NOMO-1 (cell line): Measurements from ENCODE around the gene HEATR9.

Experiments
- DNase-seq, 2 experiments: peaks; one replicate each; lab custom pipeline; 2025; ENCODE audit not compliant: unreplicated experiment in 2 of 2; lab: John Stamatoyannopoulos, UW

The HEATR9 gene

DNA sequence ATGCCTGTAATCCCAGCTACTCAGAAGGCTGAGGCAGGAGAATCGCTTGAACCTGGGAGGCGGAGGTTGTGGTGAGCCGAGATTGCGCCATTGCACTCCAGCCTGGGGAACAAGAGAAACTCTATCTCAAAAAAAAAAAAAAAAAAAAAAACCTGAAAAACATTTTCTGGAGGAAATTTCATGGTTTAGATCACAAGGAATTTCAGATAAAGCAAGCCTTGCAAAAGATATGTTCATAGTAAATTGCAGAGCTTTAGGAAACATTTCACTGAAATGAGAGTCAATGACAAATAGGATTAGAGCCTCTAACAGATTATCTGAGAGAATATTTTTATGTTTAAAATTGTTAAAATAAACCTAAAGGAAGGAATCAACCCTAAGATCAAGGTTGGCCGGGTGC, 56.2 kb downstream of the HEATR9 start:
- no peak for DNase-seq

GRCh38 chr17:35811759-35812158, 56.9 kb downstream of the HEATR9 start:
- no peak for DNase-seq

DNA sequence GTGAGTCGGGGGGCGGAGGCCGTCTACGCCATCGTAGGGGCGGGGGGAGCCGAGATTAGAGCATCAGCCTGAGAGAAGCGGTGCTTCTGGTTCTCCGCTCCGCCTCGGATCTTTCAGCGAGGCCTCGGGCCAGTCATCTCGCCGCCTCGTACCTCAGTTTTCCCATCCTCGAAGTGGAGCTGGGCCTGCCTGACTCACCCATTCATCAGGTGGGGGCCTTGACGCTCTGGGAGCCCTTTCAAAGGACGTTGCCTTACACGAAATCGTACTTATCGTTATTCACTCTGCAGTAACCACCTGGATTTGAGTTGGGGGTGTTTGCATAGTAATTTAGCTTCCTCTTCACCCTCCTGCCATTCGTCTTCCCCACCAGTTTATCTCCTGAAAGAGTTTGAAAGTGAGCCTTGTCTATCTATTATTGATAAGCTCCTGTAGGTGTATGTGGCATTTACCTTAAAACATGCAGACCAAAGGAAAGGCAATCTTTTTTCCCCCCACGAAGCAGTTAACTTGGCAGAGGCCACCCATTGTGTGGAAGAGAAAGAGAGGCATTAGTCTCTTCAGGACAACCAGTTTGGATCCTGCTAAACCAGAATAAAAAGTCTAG, 58.7 kb downstream of the HEATR9 start:
- no peak for DNase-seq

GRCh38 chr17:35808962-35809854, 59.5 kb downstream of the HEATR9 start, which contains the start of gene TAF15:
TAF15 (plus strand) TSS chr17:35809484; CDS start chr17:35809570, 86 bp downstream.
- peak; percentile 99 for DNase-seq

- no peak for DNase-seq
These were observed 60.3 kb downstream of the HEATR9 start for GRCh38 chr17:35808240-35808961.

GRCh38 chr17:35807371-35808144, 61.1 kb downstream of the HEATR9 start:
- peak in 1 of 2 experiments; percentile 8 for DNase-seq
